GM21515 (cell line): ENCODE measurements around the gene MAML3.

Source experiments
- ATAC-seq: cut with Tn5 transposase; IDR thresholded peaks from one replicate; pipeline ENCODE4 v1.9.1; 2021; ENCODE audit not compliant: unreplicated experiment

MAML3 gene

DNA sequence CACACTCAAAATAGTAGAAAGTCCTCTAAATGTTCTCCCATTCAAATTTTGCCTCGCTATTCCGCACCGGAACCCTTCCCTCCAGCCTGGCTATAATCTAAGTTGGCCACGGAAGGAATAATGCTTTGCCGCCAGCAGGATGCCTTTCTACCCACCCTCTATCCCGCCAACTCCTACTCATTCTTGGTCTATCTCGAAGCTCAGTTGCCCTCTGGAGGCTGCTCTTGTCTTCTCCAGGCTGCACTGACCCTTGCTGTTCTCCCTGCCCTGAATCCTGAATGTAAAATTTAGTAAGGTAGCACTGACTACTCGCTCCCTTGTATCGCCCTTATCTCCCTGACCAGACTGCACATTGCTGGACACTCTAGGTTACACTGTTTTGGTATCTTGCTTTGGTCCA is 275.9 kb downstream of the MAML3 start:
- ATAC-seq, result no peak

DNA sequence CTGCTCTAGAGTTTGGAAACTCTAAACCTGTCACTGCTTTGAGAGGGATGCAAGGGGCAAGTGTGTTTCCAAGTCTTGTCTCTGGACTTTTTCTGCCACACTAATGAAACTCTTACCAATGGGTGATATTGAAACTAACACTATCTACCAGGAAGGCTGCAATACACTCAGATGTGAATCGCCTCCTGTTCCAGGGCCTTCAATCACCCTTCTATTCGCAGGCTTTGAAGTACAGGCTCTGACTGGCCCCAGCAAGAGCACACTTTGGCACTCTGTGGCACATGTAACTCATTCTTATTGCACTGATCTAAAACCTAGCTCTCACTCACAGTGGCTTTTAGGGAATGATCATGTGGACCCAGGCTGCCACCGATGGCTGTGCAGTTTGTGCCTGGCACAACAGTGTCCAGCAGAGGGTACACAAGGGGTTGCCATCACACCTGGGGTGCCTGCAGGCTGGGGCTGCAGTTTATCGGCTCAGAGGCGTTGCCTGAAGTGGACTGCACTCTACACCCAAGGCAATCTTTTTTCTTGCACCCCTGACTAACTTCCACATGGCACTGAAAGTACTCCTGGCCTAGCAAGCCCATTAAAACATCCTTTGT is 277.5 kb downstream of the MAML3 start:
- no peak for ATAC-seq

DNA sequence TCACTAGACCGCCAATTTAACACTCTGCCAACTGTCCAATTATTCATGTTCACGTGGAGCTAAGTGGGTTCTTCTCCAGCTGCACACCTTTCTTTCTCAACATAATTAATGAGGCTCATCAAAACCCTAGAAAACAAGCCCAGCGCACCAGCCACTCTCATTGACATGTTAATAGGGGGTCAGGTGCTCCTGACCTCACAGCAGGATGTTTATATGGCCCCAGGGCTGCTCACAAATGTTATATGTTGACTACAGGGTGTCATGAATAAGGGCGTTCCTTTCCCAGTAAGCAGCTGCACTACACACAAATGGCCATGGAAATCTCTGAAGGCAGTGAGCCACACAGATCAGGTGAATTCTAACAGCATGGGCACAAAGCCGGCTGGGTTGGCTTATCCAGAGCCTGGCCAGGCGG is 278.6 kb downstream of the MAML3 start:
- ATAC-seq, result no peak

DNA sequence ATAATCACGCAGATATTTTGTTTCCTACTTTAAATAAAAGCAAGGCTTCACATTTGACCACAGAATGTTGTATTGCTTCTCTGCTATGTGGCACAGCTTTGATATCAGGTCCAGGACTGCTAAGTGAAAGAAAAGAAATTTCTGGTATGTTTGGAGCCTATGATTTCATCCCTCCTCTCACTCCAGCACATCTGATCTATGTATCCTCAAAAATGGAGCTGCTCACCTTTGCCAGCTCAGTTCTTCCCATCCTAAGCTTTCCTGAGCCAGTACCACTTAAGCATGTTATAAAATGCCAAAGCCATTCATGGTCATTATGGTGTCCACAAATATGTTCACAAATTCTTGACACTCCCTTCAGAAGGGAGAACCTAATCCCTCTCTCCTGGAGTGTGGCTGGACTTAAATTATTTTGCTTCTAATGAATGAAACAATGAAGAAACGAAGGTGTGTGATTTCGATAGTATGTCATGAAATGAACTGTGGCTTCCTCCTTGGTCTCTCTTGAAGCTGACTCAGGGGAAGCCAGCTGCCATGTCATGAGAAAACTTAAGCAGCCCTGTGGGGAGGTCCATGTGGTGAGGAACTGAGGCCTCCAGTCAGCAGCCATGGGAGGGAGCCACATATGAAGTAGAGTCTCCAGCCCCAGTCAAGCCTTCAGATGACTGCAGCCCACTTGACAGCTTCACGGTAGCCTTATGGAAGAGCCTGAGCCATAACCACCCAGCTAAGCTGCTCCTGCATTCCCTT is 280.7 kb downstream of the MAML3 start:
- no peak for ATAC-seq

DNA sequence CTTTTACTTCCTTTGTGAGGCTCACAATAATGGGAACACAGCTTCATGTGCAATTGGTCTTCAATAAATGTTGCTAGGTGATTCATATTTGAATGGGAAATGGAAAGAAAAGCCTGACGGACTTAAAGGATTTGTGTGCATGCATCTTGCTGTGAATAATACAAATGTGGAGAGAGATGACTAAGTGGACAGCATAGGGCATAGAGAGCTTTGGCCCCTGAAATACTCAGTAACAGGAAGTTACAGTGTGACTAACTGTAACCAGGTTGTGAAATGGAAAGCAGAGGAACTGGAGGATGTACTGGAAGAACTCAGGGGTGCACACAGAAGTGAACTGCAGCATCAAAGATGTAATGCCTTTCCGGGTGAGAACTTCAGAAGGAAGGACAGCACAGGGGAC is 281.7 kb downstream of the MAML3 start:
- ATAC-seq, result no peak

DNA sequence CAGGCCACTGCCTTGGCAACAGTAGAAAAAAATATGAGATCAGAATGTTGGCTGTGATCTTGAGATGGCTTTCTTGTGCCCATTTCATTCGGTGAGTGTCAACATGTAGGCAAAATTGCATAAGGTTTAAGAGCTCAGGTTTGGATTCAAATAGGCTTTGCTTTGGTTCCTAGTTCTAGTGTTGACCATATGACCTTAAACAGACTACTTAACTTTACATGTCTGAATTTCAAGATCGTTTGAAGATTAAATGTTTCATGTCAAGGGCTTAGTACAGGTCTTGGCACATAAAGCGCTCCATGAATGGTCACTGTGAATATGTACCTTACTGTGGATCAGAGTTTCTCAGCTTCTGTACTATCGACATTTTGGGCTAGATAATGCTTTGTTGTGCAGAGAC is 284.2 kb downstream of the MAML3 start:
- no peak for ATAC-seq

DNA sequence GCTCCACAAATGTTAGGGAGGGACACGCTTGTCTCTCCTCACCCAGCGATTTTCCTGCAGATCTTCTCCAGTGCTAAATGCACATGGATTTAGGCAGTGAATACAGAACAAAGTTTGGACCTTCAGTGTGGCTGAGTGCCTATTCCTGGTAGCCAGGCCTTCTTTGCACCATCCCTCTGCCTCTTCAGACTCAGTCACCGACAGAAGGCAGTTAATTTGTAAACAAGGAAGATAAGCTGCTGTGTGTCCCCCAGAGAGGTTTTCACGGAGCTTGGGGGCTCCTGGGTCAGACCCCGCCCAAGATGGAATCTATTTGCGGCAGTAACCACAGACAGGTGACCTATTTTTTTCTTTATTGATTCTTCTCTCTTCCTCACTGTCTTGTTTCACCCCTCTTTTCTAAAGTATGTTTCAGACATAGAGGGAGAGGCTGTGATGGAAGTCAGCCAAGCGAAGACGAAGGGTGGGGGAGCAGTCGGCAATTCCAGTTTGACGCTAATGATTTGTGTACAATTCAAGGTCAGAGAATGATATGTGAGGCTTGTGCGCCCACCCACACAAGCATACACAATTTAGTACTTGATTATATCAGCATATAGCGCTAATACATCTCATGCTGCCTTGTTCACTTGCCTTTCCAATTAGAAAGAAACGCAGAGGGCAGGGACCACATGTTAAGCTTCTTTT is 287.6 kb downstream of the MAML3 start:
- ATAC-seq, result no peak

DNA sequence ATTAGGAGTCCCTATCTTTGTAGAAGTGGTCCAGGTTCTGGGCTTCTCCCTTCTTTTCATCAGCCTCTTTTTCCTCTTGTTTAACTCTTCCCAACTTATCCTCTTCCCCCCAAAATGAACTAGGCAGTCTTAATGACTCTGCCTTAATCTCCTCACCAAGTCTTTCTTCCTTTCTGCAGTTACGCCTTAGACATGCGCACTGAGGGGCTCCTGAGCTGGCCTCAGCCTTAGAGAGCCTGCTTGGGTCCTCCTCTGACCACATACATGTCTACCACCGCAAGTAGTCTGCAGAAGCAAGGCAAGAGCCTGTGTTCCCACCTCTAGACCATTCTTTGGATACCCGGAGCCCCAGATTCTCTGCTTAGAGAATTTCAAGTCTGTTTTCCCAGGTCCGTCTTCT is 288.4 kb downstream of the MAML3 start:
- no peak for ATAC-seq

DNA sequence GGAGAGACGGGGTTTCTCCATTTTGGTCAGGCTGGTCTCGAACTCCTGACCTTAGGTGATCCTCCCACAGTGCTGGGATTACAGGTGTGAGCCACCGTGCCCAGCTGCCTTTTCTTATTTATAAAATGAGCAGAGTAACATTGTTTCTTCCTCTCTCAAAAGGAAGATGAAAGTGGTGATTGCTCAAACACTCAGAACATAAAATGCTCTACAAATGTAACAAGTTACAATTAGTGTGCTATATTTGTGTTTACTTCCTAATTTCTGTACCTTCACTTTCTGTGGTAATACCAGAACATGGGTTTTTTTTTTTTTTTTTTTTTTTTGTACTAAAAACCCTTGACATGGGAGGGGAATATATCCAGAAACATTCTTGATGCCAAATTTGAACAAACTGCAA is 290.5 kb downstream of the MAML3 start:
- ATAC-seq, result no peak

DNA sequence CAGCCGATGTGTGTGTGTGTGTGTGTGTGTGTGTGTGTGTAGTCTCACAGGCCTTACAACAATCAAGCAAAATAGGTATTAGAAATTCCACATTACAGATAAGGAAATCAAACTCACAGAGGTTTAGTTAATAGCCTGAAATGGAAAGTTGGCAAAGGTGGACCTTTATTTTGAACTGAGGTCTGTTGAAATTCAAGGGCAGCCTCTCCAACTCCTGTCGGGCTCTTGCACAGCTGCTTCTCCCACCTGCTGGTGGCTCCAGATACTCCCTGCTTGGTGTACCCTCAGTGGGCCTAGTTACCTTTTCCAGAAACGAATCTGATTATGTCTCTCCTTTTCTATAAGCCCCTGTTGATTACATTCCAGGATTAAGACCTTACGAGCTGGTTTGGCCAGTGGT is 292.5 kb downstream of the MAML3 start:
- ATAC-seq, result no peak

DNA sequence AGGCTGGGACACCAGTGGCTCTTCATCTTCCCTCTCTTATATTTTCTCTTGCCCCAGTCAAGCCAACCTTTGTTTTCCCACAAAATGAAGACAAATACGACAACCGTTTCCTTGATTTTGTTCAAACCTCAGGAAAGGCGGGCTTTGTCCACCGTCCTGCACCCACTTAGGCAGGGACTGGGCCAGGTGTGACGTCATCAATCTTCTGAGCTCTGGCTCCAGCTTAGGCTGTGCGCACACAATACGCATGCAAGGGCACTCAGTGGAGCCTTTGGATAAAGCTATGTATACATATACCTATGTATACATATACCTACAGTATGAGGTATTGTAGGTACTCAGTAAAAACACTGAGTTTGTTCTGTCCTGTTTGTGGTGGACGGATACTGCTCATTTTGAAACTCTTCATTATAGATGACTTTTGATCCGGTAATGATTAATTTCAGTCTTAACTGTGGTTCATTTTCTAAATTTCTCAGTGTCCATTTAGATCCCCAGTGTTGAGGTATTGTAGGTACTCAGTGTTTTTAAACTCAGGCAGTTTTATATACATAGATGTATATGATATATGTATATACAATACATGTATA is 293.5 kb downstream of the MAML3 start:
- no peak for ATAC-seq

DNA sequence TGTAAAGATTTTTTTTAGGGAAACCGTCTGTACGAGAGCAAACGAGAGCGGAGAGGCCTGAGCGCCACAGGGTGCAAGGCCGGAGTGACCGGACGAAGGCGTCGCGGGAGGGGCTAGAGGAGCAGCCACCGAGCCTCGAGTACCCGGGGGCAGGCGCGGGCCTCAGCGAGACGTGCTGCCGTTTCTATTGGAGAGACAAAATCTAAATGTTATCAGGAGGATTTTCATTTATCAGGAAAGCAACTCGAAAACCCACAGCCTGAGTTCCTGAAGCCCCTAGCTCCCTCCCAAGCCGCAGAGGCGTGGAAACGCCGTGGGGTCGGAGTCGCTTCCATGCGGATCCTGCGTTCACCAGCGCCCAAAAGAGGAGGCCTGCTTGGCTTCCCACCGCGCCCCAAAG is 294.1 kb downstream of the MAML3 start:
- no peak for ATAC-seq

DNA sequence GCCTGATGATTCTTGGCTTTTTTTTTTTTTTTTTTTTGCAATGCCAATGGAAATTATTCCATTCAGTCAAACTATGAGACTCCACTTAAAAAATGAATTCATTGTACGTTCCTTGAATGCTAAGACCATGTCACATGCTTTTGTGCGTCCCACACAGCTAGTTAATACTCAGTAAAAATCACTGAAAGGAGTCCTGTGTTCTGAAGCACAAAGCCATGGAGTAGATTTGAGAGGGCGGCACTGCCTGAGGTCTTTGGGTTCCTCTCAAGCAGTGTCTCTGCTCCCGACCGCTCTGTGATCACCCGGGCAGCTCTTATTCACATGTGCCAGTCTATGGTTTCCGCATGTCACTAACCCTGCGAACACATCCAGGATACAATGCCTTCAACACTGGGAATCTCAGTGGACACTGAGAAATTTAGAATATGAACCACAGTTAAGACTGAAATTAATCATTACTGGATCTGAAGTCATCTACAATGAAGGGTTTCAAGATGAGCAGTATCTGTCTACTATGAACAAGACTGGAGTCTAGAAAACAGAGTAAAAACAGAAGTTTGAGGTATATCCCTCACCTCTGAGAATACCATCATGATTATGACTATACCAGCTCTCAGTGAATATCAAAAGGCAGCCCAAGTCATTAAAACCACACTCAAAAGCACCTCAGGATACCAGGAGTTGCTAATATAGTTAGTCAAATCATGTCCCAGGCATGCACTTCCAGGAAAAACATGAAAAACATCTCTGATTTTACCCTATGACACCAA is 295.4 kb downstream of the MAML3 start:
- peak; percentile 88 for ATAC-seq

DNA sequence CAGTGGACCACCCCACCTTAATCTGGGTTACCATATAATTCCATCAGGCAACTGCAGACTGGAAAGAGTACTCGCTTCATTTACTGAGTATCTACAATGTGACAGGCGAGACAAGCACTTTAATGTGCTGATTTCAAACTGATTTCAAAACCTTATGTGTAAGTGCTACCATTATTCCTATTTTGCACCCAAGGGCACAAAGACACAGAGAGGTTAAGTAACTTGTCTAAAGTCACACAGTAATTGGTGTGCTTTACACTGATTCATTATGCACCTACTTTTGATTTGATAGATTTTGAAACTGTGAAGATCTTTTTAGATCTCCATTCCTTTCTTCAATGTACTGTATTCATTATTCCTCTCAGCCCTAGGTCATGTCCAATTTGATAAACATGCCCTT is 296.0 kb downstream of the MAML3 start:
- no peak for ATAC-seq

DNA sequence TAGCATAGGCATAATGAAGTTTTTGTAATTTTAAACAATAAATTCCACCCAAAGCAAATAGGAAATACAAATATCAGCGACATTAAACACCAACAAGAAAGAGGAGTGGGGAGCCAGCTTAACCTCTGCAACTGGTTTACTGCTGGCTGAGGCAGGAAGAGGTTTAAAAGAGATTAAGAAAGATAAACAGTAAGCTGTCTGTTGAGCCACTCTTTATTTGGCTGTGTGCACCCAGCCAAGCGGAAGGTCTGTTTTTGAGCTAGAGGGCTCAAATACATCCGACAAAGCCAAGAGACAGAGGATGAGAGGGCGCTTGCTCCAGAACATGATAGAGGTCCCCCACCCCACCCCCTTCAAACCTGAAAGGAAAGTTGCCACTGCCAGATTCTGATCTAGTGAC is 297.0 kb downstream of the MAML3 start:
- no peak for ATAC-seq

DNA sequence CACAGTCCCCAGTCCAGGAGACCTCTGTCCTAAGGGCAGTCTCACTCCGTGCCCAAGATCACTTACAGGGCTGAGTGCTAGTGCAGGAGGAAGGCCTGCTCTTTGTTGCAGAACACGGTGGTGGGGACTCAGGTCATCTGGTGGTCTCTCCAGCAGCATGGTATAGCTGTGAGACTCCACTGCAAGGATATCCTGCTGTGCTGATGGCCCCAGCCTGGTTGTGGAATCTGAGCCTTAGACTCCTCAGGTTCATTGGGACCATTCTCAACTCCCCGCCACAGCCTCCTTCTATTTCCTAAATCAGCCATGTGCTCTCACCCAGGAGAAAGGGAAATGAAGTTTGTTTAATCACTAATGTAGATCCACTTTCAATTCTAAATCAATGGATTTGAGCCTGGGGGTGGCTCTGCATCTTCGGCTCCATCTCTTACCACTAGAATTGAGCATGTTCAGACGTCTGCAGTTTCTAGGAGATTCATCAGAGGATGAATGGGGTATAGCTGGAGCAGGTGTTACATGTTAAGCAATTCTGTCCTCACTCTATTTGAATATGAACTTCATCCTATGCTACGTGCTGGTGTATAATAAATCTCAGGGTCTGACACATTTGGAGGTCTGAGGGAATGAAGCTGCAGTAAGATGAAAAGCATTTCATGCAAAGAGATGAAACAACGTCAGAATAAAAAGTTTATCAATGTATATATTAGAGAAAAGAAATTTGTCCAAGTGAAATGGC is 299.1 kb downstream of the MAML3 start:
- no peak for ATAC-seq

DNA sequence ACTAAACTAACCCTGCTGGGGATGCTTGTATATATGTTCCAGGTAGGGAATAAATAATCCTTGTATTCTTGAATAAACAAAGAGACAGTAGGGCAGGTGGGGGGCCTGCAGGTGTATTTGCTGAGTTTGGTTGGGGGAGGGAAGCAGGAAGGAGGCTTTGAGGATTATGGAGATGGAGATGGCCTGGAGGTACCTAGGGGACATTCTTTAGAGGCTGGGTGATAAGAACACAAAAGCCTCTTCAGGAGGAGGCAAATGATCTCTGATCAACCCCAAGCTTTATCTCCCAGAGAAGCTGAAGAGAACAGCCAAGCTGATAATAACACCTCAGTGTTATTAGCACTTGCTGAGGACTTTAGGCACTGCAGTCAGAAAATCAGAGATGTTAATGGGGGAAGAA is 300.7 kb downstream of the MAML3 start:
- ATAC-seq, result no peak

DNA sequence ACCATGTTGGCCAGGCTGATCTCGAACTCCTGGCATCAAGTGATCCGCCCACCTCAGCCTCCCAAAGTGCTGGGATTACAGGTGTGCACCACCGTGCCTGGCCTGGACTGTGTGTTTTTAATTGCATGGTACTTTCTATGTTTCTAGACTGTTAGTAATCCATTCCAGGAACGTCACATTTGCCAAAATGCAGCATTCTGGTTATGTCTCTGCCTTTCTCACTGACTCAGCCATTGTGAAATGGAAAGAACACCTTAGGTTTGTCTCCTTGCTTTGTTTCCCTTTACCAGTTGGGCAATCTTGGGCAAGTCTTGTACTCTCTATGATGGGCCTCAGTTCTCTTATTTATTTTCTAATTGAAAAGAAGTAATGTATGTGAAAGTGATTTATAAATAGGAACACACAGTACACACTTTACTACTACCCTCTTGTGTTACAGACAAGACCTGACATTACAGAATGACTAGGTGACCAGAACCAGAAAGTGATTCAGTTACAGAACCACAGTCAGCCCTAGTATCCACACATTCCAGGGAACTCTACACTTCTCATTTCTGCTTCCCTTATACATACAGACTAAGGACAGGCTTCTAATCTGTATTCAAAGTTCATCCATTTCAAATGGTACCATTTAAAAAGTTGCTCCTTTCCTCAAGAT is 301.2 kb downstream of the MAML3 start:
- no peak for ATAC-seq

DNA sequence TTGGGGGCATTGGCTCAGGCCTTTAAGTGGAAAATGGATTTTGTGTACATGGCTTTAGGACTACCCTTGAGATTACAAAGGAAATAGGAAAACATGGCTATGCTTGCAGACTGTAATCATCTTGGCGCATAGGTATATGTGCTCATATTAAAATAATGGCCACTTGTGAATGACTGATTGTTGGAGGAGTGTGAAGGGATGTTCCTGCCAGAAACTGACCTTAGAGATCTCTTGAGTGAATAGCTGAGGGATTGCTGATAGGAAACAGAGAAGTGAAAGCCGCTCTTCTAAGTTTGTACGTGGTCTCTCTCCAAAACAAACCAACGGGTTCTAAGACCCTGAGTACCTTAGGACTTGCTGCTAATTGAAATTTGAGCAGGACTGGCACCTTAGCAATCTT is 302.3 kb downstream of the MAML3 start:
- no peak for ATAC-seq

DNA sequence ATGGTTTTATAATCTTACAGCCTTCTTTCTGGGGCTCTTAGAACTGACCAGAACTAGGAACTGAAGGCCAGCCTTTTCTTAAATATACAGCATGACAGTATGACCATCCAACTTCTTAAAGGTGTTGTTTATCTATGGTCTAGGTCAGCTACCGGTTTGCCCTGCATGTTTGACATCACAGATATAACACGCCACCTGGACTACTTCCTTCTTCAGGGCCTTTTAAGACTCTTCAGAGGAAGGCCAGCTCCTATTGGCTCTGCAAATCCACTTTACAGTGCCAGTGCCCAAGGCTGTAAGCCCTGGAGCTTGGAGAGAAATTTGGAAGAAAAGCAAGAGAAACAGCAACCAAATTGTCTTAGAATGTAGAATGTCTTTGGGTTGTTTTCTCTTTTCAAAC is 302.9 kb downstream of the MAML3 start:
- no peak for ATAC-seq
